ENCODE measurements around the gene UNCX.
"Not testable (repeated sequence)": the region's sequence is repeated elsewhere in the genome, so short reads cannot be mapped to it uniquely, and the experiment has no call there.

The UNCX gene

DNA sequence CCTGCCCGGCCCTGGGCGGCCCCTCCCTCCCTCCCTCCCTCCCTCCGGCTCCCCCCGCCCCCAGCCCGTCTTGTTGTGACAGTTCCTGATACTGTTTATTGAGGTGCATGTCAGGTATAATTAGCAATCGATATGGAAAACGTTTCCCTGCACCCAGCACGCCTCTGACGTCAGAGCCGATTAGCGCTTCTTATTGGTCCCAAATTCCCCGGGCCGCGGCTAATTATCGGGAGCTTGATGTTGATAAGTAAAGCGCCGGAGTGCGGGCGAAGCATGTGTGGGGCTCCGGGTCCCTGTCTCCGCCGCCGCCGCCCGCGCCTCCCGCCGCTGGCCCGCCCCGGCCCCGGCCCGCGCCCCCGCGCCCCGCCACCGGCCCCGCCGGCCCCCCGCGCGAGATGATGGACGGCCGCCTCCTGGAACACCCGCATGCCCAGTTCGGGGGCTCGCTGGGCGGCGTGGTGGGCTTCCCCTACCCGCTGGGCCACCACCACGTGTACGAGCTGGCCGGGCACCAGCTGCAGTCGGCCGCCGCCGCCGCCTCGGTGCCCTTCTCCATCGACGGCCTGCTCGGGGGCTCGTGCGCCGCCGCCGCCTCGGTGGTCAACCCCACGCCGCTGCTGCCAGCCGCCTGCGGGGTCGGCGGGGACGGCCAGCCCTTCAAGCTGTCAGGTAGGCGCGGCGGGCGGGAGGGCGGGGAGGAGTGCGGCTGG, at the start of gene UNCX:
UNCX (plus strand) TSS at position 250 of the 710 bp plus-strand sequence; CDS start at position 396, 146 bp downstream.
- no peak for DNase-seq

GRCh38 chr7:1187127-1187526, 45.5 kb upstream of the UNCX start:
- DNase-seq: no peak

DNA sequence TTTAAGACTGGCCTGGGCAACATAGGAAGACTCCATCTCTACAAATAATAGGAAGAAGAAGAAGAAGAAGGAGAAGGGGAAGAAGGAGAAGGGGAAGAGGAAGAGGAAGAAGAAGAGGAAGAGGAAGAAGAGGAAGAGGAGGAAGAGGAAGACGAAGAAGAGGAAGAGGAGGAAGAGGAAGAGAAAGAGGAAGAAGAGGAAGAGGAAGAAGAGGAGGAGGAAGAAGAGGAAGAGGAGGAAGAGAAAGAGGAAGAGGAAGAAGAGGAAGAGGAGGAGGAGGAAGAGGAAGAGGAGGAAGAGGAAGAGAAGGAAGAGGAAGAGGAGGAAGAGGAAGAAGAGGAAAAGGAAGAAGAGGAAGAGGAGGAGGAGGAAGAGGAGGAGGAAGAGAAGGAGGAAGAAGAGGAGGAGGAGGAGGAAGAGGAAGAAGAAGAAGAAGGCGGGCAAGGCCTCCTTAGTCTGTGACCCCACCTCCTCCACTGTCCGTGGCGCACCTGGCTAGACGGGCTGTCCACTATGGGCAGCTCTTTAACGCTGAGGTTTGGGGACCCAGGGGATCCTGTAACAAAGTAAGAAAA, 43.9 kb upstream of the UNCX start:
- DNase-seq: no peak

GRCh38 chr7:1189986-1190772, 42.5 kb upstream of the UNCX start:
- DNase-seq: no peak

- peak; percentile 58 for DNase-seq
Measured at GRCh38 chr7:1192171-1192676, 40.4 kb upstream of the UNCX start.

DNA sequence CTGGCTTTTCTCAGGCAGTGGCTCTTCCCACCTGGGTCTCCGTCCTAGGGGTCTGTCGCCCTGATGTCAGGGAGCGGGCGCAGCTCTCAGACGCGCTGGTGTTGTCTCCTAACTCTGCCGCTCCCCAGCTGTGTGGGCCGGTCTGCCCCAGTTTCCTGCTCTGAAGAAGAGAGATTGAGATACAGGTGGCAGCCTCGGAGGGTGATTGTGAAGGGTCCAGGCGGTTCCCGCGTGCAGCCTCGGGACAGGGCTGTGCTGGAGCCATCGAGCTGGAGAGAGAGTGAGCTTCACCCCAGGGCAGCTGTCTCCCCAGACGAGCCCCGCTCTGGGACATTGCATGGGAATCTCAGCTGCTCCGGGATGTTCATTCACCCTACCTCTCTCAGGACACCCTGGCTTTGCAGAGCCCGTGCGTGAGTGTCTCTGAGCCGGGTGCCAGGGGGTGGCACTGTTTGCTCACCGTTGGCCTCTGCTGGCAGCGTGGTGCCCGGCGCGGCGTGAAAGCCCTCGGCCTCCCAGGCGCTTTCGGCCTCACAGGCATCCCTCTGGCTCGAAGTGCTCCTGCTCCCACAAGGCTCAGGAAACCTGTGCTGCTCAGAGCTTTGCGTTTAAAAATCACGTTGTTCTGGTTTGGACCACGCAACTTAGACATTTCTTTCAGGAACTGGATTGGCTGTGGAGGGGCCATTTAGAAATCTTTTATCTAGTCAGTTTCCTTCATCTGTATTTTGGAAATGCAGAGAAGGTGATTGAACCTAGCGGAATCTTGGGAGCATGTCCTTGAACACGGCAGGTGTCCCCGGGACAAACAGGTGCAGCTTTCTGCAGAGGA, 38.9 kb upstream of the UNCX start:
- DNase-seq: peak; percentile 15

GRCh38 chr7:1196441-1196840, 36.2 kb upstream of the UNCX start:
- DNase-seq: not testable (repeated sequence)

DNA sequence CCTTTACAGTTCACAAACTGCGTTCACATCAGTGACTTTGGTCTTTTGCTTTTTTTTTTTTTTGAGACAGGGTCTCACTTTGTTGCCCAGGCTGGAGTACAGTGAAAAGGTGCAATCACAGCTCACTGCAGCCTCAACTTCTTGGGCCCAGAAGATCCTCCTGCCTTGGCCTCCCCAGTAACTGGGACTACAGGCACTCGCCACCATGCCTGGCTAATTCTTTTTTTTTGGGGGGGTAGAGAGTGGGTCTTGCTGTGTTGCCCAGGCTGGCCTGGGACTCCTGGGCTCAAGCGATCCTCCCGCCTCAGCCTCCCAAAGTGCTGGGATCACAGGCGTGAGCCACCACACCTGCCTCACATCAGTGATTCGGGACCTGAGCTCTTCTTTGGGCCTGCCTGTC, 35.7 kb upstream of the UNCX start:
- DNase-seq: no peak

DNA sequence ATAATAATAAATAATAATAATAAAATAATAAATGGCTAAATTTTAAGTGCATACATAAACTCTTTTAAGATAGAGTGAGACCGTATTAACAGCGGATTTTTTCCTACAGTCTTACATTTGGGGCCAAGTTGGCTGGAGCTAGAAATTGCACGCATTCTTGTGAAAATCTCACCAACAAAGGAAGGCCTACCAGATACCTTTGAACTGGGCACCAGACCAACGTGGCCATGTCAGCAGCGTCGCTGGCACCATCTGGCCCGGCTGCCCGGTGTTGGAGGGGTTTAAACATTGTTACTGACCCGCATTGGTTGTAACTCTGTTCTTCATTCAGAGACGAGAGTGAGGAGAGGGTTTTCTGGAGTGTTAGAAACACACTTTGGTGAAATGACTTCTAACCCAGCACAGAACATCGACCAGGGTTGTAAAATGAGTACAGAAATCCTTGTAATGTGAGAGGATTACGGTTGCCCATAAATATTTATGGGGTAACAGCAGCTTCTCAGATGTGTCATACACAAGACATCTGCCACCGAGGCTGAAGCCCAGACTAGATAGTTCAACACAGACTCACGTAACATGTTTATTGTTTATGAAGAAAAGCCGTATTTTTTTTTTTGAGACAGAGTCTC, 34.6 kb upstream of the UNCX start:
- peak; percentile 51 for DNase-seq

DNA sequence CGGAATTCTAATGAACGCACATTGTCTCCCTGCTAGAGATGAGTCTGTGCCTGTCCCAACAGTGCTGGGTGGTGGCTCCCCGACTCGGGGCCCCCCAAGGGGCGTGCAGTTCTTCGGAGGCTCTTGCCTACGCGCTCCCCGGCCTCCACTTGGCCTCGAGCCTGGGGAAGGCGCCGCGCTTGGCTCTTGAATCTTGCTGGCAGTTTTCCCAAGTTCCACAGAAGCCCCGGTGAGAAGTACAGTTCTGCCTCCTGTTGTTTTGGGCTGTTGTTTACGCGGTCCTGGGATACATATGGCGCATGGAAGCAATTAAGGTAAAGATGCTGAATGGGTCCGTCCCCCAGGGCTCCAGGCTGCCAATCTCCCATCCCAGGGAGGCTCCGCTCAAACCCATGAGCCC, 32.6 kb upstream of the UNCX start:
- peak; percentile 16 for DNase-seq

- DNase-seq: no peak
Measured at GRCh38 chr7:1201916-1202315, 30.8 kb upstream of the UNCX start.

GRCh38 chr7:1202914-1203313, 29.8 kb upstream of the UNCX start:
- not testable (repeated sequence) for DNase-seq

GRCh38 chr7:1204460-1205140, 28.1 kb upstream of the UNCX start:
- no peak for DNase-seq

- DNase-seq: not testable (repeated sequence)
Measured at GRCh38 chr7:1205742-1206141, 26.9 kb upstream of the UNCX start.

- no peak for DNase-seq
Measured at GRCh38 chr7:1209097-1209496, 23.6 kb upstream of the UNCX start.

DNA sequence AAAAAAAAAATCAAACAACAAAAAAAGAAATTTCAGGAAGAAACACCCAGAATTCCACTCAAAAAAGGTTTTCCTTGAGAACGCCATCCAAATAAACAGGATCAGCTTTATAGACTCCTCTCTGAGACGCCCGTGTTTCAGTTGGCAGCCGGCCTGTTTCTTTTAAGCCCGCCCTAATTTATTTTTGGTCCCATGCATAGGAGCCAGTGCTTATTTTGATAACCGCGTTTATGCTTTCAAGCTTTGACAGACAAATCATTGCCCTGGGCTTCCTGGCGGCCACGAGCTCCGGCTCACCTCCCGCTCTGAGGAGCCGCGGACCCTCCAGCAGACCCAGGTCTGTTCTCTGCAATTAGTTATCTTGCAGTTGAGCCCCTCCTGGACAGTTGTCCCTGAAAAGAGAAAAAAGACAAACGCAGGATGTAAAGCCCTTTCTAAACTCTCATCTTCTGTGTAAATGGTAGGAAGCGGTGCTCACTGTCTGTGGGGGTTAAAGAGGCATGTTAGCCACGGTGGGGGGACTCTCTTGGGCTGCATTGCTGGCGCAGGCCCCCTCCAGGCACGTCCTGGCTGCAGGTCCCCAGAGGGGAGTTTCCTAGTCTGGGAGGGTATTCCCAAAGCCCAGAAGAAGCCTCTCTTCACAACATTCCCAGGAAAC, 22.2 kb upstream of the UNCX start:
- DNase-seq: no peak

- DNase-seq: no peak
Measured at GRCh38 chr7:1210979-1211608, 21.6 kb upstream of the UNCX start.

DNA sequence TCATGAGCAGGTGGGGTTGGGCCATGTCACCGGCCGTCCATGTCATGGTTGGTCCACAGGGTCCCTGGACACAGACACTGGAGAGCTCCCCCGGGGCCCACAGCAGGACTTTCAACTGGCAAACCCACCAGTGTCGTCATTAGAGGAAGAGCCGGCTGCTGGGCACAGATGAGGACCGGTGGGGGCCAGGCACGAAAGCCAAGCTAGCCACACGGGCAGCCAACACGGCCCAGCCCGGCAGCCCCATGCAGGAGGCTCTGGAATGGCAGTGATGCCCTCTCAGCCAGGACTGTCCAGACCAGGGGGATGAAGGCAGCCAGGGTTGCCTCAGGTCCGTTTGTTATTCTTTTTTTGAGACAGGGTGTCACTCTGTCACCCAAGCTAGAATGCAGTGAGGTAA, 21.1 kb upstream of the UNCX start:
- no peak for DNase-seq

- not testable (repeated sequence) for DNase-seq
Measured at GRCh38 chr7:1212025-1212424, 20.6 kb upstream of the UNCX start.

DNA sequence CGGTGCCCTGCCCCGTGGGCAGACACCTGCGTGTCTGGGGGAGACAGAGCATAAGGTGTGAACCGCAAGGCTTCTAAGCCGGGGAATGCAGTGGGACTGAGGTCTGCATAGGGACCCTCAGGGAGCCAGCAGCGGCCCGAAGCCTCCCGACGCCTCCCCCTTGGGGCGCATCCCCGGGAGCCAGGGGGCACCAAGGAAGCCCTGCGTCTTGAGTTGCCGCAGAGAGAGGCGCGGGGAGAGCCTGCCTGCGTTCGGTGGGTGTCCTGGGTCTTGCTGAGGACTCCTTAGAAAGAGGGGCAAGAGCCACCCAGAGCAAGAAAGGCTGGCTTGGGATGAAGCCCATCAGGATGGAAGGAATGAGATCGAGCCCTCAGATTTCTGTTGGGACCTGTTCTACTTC, 18.2 kb upstream of the UNCX start:
- DNase-seq: no peak
